ENCODE results near the gene REEP6.

DNA sequence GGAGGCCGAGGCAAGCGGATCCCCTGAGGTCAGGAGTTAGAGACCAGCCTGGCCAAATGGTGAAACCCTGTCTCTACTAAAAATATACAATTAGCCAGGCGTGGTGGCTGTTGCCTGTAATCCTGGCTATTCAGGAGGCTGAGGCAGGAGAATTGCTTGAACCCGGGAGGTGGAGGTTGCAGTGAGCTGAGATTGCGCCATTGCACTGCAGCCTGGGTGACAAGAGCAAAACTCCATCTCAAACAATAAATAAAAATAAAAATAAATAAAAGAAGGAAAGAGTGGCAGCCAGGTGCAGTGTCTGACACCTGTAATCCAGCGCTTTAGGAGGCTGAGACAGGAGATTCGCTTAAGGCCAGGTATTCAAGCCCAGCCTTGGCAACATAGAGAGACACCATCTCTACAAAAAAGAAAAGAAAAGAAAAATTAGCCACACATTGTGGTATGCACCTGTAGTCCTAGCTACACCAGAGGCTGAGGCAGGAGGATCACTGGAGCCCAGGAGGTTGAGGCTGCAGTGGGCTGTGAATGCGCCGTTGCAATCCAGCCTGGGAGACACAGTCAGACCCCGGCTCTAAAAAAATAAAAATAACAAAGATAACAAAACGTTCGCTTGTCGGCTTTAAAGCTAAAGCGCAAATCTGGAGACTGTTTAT, 11.6 kb downstream of the REEP6 start:
- no peak for TF ChIP-seq POLR2A (IDR thresholded peaks at IDR 0.05)
- TF ChIP-seq, protein P1, sequence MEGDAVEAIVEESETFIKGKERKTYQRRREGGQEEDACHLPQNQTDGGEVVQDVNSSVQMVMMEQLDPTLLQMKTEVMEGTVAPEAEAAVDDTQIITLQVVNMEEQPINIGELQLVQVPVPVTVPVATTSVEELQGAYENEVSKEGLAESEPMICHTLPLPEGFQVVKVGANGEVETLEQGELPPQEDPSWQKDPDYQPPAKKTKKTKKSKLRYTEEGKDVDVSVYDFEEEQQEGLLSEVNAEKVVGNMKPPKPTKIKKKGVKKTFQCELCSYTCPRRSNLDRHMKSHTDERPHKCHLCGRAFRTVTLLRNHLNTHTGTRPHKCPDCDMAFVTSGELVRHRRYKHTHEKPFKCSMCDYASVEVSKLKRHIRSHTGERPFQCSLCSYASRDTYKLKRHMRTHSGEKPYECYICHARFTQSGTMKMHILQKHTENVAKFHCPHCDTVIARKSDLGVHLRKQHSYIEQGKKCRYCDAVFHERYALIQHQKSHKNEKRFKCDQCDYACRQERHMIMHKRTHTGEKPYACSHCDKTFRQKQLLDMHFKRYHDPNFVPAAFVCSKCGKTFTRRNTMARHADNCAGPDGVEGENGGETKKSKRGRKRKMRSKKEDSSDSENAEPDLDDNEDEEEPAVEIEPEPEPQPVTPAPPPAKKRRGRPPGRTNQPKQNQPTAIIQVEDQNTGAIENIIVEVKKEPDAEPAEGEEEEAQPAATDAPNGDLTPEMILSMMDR (IDR thresholded peaks at IDR 0.05 in 4 of 5, conservative IDR thresholded peaks at IDR 0.05 in 1 of 5): no peak
